ENCODE results near the gene SBF2. TPM values are rescaled to one million over a fixed set of nuclear protein-coding genes. Genes with fewer than 3 reads are reported as not detected.

SBF2 gene
- polyA plus RNA-seq, 1 donor (not counting 4 experiments of a cell fraction or from before 2014, with no cell fraction given) = 24.5 TPM

DNA sequence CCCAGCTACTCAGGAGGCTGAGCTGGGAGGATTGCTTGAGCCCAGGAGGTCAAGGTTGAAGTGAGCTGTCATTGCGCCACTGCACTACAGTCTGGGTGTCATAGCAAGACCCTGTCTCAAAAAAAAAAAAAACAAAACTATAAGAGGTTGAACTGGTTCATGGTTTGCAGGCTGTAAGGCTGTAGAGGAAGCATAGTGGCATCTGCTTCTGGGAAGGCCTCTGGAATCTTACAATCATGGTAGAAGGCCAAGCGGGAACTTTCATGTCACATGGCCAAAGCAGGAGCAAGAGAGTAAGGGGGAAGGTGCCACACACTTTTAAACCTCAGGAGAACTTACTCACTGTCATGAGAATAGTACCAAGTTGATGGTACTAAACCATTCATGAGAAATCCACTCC, 520.5 kb downstream of the SBF2 start:
- dilution Hi-C loops (cut with MboI; ENCODE audit: extremely low pct_ligation_motif_present, low sequenced_read_pairs) = no loop called here
- Histone ChIP-seq H3K9me1 (ENCODE audit: control insufficient read depth, extremely low read depth, insufficient read depth, low read length) (no peaks in the 10 kb centered on the region), H3K4me2 (ENCODE audit: control insufficient read depth, extremely low read depth, insufficient read depth, low read depth, low read length) (no peak overlapping the region), H3K27me3 (ENCODE audit: control insufficient read depth, extremely low read depth, insufficient read depth, low read length) (no peaks in the 10 kb centered on the region), H3K27ac (ENCODE audit: control insufficient read depth, insufficient read depth, low read length) (no peak overlapping the region), H3K9ac (ENCODE audit: control insufficient read depth, extremely low read depth, insufficient read depth, low read length) (no peak overlapping the region), H3K9me3 (ENCODE audit: control insufficient read depth, low read depth, low read length) (no peaks in the 10 kb centered on the region), H3K79me2 (ENCODE audit: control insufficient read depth, insufficient read depth, low read length) (no peaks in the 10 kb centered on the region), H4K20me1 (ENCODE audit: control insufficient read depth, extremely low read depth, insufficient read depth, low read length) (no peaks in the 10 kb centered on the region), H2AFZ (ENCODE audit: control insufficient read depth, low read length) (no peak overlapping the region), H3K4me1 (ENCODE audit: control insufficient read depth, extremely low read depth, insufficient read depth, low read length) (peaks cover 11% of the 10 kb centered on the region), H3K36me3 (ENCODE audit: control insufficient read depth in 2 of 2, extremely low read depth in 1 of 2, insufficient read depth in 2 of 2, low read length in 2 of 2) (peaks cover 0 to 4% of the 10 kb centered on the region in 2 experiments), H3K4me3 (ENCODE audit: control insufficient read depth in 2 of 3, extremely low read depth in 1 of 3, insufficient read depth in 2 of 3, low read depth in 1 of 3, low read length in 3 of 3) (no peak overlapping the region)
- TF ChIP-seq EZH2 (IDR thresholded peaks at IDR 0.05; ENCODE audit: low read length) (no peak), CTCF (optimal IDR thresholded peaks at IDR 0.05 in 1 of 3, IDR thresholded peaks at IDR 0.05 in 1 of 3, conservative IDR thresholded peaks at IDR 0.05 in 1 of 3; ENCODE audit: extremely low read depth in 1 of 3, insufficient read depth in 2 of 3, low read length in 3 of 3) (no peak)
- DNase-seq (ENCODE audit: low read depth, low spot score) (no peak), FAIRE-seq (no peak)

GRCh38 chr11:9772218-9772617, 521.8 kb downstream of the SBF2 start:
- no peak overlapping the region for H3K9ac ChIP-seq (ENCODE audit: control insufficient read depth, extremely low read depth, insufficient read depth, low read length)
- dilution Hi-C loops (cut with MboI; ENCODE audit: extremely low pct_ligation_motif_present, low sequenced_read_pairs) = no loop called here
- no peak overlapping the region for H3K27ac ChIP-seq (ENCODE audit: control insufficient read depth, insufficient read depth, low read length)
- no peak for DNase-seq (ENCODE audit: low read depth, low spot score)
- no peaks in the 10 kb centered on the region for H4K20me1 ChIP-seq (ENCODE audit: control insufficient read depth, extremely low read depth, insufficient read depth, low read length)
- H3K27me3 ChIP-seq (ENCODE audit: control insufficient read depth, extremely low read depth, insufficient read depth, low read length) = no peaks in the 10 kb centered on the region
- no peak overlapping the region for H3K4me3 ChIP-seq (ENCODE audit: control insufficient read depth in 2 of 3, extremely low read depth in 1 of 3, insufficient read depth in 2 of 3, low read depth in 1 of 3, low read length in 3 of 3)
- TF ChIP-seq CTCF (optimal IDR thresholded peaks at IDR 0.05 in 1 of 3, IDR thresholded peaks at IDR 0.05 in 1 of 3, conservative IDR thresholded peaks at IDR 0.05 in 1 of 3; ENCODE audit: extremely low read depth in 1 of 3, insufficient read depth in 2 of 3, low read length in 3 of 3) = no peak
- no peak for TF ChIP-seq EZH2 (IDR thresholded peaks at IDR 0.05; ENCODE audit: low read length)
- no peak for FAIRE-seq
- H3K79me2 ChIP-seq (ENCODE audit: control insufficient read depth, insufficient read depth, low read length) = no peaks in the 10 kb centered on the region
- no peak overlapping the region for H3K4me2 ChIP-seq (ENCODE audit: control insufficient read depth, extremely low read depth, insufficient read depth, low read depth, low read length)
- peaks cover 11% of the 10 kb centered on the region for H3K4me1 ChIP-seq (ENCODE audit: control insufficient read depth, extremely low read depth, insufficient read depth, low read length)
- no peaks in the 10 kb centered on the region for H3K36me3 ChIP-seq (ENCODE audit: control insufficient read depth in 2 of 2, extremely low read depth in 1 of 2, insufficient read depth in 2 of 2, low read length in 2 of 2)
- no peak overlapping the region for H2AFZ ChIP-seq (ENCODE audit: control insufficient read depth, low read length)
- H3K9me1 ChIP-seq (ENCODE audit: control insufficient read depth, extremely low read depth, insufficient read depth, low read length) = no peaks in the 10 kb centered on the region
- H3K9me3 ChIP-seq (ENCODE audit: control insufficient read depth, low read depth, low read length) = no peaks in the 10 kb centered on the region

Data from keratinocyte (primary cell).